HepG2 (cell line): ENCODE data around the gene RTEL1. TPM values are rescaled to one million over a fixed set of nuclear protein-coding genes. Genes with fewer than 3 reads are reported as not detected.

Experiments
- ATF1 ChIP-seq: IDR thresholded peaks from 2 replicates; pipeline ENCODE4 v1.6.1; 2016; ENCODE audit warnings: mild to moderate bottlenecking, control low read depth
- CENPT ChIP-seq: sonication (generic); formaldehyde crosslinking; IDR thresholded peaks from 2 replicates; pipeline ENCODE4 v1.8.0; 2022; ENCODE audit warnings: low read depth, mild to moderate bottlenecking, moderate library complexity, missing genetic modification reagents
- CHD4 ChIP-seq: fragments of 200-600 bp; sonication (generic); IDR thresholded peaks from 2 replicates; pipeline ENCODE4 v1.7.0; 2017; ENCODE audit warnings: mild to moderate bottlenecking, low read length, borderline replicate concordance
- IRX3 ChIP-seq: sonication (generic); formaldehyde crosslinking; IDR thresholded peaks from 2 replicates; pipeline ENCODE4 v1.8.1; 2023; ENCODE audit warnings: mild to moderate bottlenecking, low read depth, missing genetic modification reagents, borderline replicate concordance
- RFX3 ChIP-seq: IDR thresholded peaks from 2 replicates; pipeline ENCODE4 v1.6.1; 2016; ENCODE audit warnings: missing biosample characterization, missing genetic modification reagents
- SP1 ChIP-seq, 2 experiments: fragments of 450-650 bp in 1 of 2; sonication (generic) in 1 of 2; formaldehyde crosslinking in 1 of 2; IDR thresholded peaks; 2 replicates each; pipeline versions ENCODE4 v1.4.0 to v1.6.1; 2016 to 2020; ENCODE audit warnings: missing genetic modification reagents in 1 of 2
- ZNF20 ChIP-seq: sonication (generic); formaldehyde crosslinking; IDR thresholded peaks from 2 replicates; pipeline ENCODE4 v1.4.0; 2020; ENCODE audit warnings: mild to moderate bottlenecking, moderate library complexity, missing genetic modification reagents
- polyA plus RNA-seq, 8 experiments: library from polyadenylated mRNA; depleted of rRNA in 3 of 8; stranded (reverse) in 7 of 8; unstranded in 1 of 8; fragments of >200 nt; fragmentation: Illumina TruSeq in 4 of 8; extraction: Trizol in 4 of 8; gene quantifications; 2 replicates each; pipeline versions ENCODE4 v1.2.1 to v1.2.3, GENCODE V29; 2011 to 2016; ENCODE audit warnings: low read depth in 4 of 8, missing spikeins in 1 of 8, mixed read lengths in 1 of 8; ENCODE audit not compliant: insufficient read depth in 1 of 8
- total RNA-seq, 5 experiments: library from RNA; depleted of rRNA; stranded (reverse); fragments of >200 nt; fragmentation: Illumina TruSeq; extraction: Trizol; gene quantifications; 2 replicates each; pipeline ENCODE4 v1.2.3, GENCODE V29; 2016; ENCODE audit warnings: low read depth in 1 of 5
- TF ChIP-seq, protein P1 (sequence below): sonication (generic); formaldehyde crosslinking; conservative IDR thresholded peaks from 2 replicates; pipeline ENCODE4 v1.8.0; 2022; ENCODE audit warnings: missing genetic modification reagents
- TF ChIP-seq, protein P2 (sequence below), 2 experiments: fragments of 450-650 bp in 1 of 2; sonication (generic) in 1 of 2; formaldehyde crosslinking in 1 of 2; IDR thresholded peaks; 2 replicates each; pipeline versions ENCODE4 v1.6.1 to v1.8.0; 2016 to 2022; ENCODE audit warnings: antibody characterized with exemption in 1 of 2, mild to moderate bottlenecking in 1 of 2, missing genetic modification reagents in 1 of 2

The RTEL1 gene
- total and polyA plus RNA-seq, 2 of the 13 experiments (the other 11 are each of a cell fraction or from before 2014, with no cell fraction given) = 21.8 to 36.4 TPM

DNA sequence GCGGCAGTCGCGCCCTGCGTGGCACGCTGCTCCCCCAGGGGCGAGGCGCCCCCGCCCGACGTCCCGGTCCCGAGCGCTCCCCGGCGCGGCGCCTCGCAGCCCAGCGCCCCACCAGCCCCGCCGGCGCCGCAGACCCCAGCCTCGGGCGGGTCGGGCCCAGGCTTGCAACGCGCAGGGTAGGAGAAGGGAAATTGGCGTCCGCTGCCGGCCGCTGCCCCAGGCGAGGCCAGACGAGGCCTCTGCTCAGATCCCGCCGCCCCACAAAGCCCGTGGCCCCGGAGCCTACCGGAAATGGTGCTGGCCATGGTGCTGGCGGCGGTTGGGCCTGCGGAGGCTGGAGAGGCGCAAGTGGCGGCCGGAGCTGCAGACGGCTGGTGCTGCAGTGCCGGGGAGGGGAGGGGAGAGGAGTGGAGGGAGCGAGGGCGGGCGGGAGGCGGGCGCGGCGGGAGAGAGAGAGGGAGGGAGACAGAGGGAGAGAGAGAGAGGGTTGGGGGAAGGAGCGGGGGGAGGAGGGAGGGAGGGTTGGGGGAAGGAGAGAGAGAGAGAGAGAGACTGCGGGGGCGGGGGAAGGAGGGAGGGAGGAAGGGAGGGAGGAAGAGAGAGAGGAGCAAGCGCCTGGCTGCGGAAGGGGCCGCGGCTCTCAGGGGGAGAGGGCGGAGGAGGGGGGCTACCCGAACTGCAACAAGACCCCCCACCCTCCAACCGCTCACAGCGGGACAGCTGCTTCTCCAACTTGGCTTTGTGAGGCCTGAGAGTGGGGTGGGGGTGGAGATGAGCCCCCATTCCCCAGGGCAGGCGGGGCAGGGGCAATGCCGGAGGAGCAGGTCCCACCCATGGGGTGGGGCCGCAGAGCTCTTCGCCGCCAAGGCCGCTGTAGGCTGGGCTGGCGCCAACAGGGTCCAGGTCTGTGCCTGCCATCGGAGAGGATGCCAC lies 4.8 kb upstream of the RTEL1 start, which contains the start of gene STMN3 (continued):
- TF ChIP-seq, protein P1, sequence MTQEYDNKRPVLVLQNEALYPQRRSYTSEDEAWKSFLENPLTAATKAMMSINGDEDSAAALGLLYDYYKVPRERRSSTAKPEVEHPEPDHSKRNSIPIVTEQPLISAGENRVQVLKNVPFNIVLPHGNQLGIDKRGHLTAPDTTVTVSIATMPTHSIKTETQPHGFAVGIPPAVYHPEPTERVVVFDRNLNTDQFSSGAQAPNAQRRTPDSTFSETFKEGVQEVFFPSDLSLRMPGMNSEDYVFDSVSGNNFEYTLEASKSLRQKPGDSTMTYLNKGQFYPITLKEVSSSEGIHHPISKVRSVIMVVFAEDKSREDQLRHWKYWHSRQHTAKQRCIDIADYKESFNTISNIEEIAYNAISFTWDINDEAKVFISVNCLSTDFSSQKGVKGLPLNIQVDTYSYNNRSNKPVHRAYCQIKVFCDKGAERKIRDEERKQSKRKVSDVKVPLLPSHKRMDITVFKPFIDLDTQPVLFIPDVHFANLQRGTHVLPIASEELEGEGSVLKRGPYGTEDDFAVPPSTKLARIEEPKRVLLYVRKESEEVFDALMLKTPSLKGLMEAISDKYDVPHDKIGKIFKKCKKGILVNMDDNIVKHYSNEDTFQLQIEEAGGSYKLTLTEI (CRISPR knock-in tag) = no peak; the same call in 1 of the 2 replicates
- TF ChIP-seq, protein P2, sequence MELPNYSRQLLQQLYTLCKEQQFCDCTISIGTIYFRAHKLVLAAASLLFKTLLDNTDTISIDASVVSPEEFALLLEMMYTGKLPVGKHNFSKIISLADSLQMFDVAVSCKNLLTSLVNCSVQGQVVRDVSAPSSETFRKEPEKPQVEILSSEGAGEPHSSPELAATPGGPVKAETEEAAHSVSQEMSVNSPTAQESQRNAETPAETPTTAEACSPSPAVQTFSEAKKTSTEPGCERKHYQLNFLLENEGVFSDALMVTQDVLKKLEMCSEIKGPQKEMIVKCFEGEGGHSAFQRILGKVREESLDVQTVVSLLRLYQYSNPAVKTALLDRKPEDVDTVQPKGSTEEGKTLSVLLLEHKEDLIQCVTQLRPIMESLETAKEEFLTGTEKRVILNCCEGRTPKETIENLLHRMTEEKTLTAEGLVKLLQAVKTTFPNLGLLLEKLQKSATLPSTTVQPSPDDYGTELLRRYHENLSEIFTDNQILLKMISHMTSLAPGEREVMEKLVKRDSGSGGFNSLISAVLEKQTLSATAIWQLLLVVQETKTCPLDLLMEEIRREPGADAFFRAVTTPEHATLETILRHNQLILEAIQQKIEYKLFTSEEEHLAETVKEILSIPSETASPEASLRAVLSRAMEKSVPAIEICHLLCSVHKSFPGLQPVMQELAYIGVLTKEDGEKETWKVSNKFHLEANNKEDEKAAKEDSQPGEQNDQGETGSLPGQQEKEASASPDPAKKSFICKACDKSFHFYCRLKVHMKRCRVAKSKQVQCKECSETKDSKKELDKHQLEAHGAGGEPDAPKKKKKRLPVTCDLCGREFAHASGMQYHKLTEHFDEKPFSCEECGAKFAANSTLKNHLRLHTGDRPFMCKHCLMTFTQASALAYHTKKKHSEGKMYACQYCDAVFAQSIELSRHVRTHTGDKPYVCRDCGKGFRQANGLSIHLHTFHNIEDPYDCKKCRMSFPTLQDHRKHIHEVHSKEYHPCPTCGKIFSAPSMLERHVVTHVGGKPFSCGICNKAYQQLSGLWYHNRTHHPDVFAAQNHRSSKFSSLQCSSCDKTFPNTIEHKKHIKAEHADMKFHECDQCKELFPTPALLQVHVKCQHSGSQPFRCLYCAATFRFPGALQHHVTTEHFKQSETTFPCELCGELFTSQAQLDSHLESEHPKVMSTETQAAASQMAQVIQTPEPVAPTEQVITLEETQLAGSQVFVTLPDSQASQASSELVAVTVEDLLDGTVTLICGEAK (IDR thresholded peaks at IDR 0.05) = peak; percentile 19; the same call in 1 of the 2 replicates
- TF ChIP-seq, protein P2 (CRISPR knock-in tag; IDR thresholded peaks at IDR 0.05) = peak; percentile 93
- no peak for TF ChIP-seq ATF1 (CRISPR knock-in tag)
- peak; percentile 97 for TF ChIP-seq IRX3 (CRISPR knock-in tag)
- TF ChIP-seq CHD4 = no peak
- no peak for TF ChIP-seq SP1 (IDR thresholded peaks at IDR 0.05)
- peak; percentile 78 for TF ChIP-seq SP1 (CRISPR knock-in tag; IDR thresholded peaks at IDR 0.05)
- peak; percentile 63; the same call in 1 of the 2 replicates for TF ChIP-seq RFX3 (CRISPR knock-in tag)
- peak; percentile 98 for TF ChIP-seq CENPT (CRISPR knock-in tag)
- no peak for TF ChIP-seq ZNF20 (CRISPR knock-in tag)
